ENCODE measurements around the gene CXCL3.

The CXCL3 gene

DNA sequence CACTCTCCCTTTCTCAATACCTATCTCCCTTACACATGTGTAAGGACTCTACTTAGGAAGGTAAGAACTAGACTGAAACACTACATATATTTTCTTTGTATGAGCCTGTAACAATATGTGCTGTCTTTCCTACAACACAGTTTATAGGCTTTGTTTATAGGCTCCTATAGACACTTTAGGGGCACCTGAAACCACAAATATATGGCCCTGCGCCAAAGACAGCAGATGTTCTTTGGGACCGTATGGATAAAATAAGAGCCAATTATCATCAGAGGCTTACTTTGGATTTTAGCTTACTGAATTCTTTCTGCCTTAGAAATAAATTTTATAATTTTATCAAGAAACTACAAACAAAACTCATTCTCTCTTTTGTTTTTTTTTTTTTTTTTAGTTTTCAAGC lies 16.6 kb upstream of the CXCL3 start:
- no peak for DNase-seq

DNA sequence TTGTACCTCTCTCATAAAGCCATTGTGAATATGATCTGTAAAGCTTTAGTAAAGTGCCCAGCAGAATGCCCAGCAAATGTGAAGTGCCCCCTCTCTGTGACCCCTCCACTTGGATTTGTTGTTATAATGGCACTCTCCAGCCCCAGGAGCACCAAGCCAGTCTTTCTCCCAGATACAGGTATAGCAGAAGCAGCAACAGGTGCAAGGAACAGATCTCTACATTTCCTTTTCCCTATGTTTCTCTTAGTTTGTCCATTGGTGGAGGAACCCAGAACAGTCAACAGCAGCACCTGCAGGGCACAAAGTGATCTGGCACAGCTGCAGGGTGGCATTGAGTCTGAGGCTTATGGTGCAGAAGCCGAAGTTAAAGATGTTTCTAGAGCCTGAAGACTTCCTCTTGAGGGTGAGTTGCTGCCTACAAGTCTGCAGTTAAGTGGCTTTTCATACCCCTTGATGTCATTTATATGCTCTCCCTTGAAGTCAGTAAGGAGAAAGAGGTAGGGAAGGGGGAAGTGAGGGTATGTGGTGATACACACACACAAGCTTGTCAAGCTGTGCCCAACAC lies 16.1 kb upstream of the CXCL3 start:
- no peak for DNase-seq

DNA sequence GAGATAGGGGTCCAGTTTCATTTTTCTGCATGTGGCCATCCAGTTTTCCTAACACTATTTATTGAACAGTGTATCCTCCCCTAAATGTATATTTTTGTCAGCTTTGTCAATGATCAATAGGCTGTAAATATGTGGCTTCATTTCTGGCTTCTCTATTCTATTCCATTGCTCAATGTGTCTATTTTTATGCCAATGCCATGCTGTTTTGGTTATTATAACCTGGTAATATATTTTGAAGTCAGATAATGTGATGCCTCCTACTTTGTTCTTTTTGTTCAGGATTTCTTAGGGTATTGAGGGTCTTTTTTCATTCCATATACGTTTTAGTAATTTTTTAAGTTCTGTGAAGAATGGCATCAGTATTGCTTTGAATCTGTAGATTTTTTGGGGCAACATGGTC lies 8.7 kb upstream of the CXCL3 start:
- no peak for DNase-seq

GRCh38 chr4:74045772-74046171 lies 7.3 kb upstream of the CXCL3 start:
- no peak for DNase-seq

DNA sequence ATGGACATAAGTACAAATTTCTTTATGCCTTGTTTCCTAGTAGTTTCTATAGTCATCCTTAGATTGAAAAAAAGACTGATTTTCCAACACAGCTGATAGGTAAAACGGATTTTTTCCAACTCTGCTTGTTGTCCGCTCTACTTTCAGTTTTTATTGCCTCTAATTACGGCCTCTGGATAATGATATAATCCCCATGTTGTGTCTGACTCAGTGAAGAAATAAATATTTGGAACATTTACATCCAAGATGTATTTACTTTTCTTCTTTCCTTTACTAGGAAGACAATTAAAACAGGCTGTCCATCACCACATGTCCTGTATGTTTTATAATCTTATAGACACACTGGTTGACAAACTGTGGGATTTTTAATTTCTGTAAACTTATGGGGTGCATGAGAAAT lies 6.8 kb upstream of the CXCL3 start:
- DNase-seq: no peak

GRCh38 chr4:74044677-74045076 lies 6.2 kb upstream of the CXCL3 start:
- no peak for DNase-seq

- DNase-seq: no peak
These were observed 4.2 kb upstream of the CXCL3 start for GRCh38 chr4:74042681-74043080.

DNA sequence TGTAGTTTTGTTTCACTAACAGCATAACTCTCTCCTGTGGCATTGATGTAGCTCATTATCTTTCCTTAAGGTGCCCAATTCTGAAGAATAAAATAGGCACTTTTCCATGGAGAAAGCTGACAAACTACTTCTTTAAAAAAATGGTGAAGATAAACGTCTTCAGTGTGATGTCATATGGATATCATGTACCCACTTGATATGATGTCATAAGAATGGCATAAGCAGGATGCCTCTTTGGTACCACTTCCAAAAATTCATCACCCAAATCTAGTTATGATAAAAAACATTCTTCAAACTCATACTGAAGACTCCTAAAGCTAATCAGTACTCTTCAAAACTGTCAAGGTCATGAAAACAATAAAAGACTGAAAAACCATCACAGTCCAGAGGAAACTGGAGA lies 2.9 kb upstream of the CXCL3 start:
- no peak for DNase-seq

DNA sequence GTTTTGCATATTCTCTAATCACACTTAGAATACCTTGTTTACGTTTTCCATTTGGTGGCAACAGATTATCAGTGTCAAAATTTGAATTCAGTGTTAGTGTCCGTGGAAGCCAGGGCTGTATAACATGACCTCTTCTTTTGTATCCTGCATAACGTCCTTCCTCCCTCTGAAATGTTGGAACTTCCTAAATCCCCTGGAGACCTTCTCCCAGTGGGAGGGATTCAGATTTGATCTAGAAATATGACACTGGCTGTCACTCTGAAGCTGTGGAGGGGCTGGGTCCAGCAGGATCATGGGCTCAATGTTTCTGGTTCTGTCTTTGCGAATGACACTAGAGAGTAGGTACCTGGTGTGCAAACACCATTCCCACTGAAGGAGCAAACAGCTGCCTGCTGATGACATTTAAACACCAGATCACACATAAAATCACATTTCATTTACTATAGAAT lies 850 bp upstream of the CXCL3 start:
- DNase-seq: no peak

DNA sequence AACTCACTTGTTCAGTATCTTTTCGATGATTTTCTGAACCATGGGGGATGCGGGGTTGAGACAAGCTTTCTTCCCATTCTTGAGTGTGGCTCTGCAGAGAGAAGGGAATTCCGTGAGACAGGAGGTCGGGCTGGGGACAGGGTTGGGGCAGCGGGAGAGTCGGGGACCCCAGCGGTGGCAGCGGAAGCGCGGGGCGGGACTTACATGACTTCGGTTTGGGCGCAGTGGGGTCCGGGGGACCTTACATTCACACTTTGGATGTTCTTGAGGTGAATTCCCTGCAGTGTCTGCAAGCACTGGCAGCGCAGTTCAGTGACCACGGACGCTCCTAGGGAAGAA lies 434 bp downstream of the CXCL3 start:
- DNase-seq: no peak

DNA sequence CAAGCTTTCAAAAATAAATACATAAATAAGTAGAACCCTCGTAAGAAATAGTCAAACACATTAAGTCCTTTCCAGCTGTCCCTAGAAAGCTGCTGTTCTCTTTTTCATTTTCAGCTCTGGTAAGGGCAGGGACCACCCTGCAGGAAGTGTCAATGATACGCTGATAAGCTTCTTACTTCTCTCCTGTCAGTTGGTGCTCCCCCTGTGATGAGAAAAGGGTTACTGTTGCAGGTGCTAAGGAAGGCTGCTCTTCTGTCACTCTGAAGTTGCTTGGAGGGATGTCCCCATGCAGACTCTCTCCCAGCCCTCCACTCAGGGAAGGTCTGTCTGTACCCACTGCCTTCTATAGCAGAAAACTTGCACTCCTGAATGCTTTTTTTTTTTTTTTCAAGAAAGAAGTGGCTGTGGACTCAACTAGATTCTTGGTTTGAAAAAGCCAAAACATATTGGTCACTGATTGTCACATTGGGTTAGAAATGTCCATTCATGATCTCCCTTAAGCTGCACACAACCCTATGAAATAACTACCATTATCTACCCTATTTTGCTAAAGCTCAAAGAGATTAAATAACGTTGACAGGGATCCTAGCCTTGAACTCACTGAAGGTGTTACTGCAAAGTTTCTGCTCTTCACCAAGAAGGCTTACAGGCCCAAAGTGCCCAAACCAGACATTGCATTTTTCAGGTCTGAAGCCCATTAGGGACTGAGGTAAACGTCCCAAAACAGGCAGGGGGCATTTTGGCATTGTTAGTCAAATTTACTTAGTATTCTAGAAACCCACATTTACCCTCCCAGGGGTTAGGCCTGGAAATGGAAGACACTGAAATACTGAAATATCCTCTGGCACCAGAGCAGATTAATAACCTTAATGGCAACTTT lies 1.2 kb downstream of the CXCL3 start:
- DNase-seq: no peak

- no peak for DNase-seq
These were observed 4.8 kb downstream of the CXCL3 start for GRCh38 chr4:74033739-74034138.

- no peak for DNase-seq
These were observed 6.4 kb downstream of the CXCL3 start for GRCh38 chr4:74032064-74032463.

DNA sequence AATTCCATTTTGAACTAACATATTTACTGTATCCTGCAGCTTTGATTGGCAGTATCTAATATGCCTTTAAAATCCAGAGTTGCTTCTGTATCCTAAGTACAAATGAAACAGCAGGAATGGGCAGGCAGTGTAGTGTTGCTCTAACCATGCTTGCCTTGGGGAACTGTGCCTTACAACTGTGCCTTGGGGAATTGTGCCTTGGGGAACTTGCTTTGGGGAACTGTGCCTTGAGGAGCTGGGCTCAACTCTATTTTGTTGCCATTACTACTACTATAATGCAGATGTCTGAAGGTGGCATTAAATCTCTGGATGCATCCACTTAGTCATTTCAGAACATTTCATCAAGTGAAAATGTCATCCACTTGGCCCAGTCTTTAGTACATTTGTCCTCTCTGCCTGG lies 6.9 kb downstream of the CXCL3 start:
- DNase-seq: no peak

GRCh38 chr4:74030285-74030684 lies 8.2 kb downstream of the CXCL3 start:
- DNase-seq: no peak

DNA sequence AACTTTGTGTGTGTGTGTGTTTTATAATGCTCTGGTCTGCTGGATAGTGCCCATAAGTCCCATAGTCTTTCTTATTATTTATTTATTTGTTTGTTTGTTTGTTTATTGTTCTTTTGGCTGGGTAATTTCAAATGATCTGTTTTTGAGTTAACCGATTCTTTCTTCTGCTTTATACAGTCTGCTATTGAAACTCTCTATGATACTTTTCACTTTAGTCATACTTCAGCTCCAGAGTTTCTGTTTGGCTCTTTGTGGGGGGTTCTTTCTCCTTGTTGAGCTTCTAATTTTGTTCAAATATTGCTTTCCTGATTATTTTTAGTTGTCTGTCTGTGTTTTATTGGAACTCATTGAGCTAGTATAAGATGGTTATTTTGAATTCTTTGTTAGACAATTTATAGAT lies 10.0 kb downstream of the CXCL3 start:
- no peak for DNase-seq

DNA sequence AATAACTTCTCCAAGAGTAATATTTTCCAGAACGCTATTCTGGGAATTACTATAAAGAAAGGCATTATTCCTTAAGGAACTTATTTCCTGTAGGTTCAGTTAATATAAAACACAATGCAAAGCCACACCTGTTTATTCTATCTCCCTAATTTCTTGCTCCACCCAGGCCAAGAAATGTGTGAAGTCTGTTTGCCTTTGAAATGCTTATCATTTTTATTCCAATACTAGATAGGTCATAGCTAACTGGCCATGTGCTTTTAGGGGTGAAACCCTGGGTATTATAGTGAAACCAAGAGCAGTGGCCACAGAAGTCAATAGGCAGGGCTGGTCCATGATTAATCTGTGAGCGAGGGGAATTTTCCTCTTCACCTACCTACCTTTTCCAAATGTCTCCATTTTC lies 14.8 kb downstream of the CXCL3 start:
- no peak for DNase-seq

- DNase-seq: no peak
These were observed 16.9 kb downstream of the CXCL3 start for GRCh38 chr4:74021601-74022000.

- no peak for DNase-seq
These were observed 19.7 kb downstream of the CXCL3 start for GRCh38 chr4:74018771-74019170.

DNA sequence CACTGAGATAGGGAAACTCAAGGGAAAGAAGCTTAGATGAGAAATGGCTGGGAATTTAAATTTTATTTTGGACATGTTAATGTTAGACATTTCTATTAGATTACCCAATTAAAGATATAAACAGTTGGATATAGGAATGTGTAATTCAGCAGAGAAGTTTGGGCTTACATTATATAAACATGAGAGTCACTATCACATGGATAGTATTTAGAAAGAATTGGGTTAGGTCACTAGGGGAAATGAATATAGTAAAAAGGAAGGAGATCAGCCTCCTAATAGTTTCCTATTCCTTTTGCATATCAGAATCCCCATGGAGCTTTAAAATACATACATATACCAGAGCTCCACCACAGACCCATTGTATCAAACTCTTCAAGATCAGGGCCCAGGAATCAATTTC lies 20.4 kb downstream of the CXCL3 start:
- no peak for DNase-seq

DNA sequence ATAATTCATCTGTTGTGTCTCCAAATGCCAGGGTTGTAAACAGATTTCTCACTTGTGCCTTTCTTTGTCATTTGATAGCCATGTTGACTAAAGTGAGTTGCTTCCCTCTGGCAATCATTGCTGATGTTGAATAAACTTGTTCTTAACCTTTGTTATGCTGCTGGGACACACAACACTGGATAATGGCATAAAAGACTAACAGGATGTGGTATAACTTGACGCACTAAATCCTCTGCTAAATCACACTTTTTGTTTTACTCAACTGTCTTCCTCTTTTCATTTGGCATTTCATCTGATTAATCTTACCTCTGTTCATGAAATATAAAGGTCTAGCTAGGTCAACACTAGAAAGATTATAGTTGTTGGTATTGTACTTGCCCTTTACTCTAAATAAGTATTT lies 22.4 kb downstream of the CXCL3 start:
- DNase-seq: no peak

DNA sequence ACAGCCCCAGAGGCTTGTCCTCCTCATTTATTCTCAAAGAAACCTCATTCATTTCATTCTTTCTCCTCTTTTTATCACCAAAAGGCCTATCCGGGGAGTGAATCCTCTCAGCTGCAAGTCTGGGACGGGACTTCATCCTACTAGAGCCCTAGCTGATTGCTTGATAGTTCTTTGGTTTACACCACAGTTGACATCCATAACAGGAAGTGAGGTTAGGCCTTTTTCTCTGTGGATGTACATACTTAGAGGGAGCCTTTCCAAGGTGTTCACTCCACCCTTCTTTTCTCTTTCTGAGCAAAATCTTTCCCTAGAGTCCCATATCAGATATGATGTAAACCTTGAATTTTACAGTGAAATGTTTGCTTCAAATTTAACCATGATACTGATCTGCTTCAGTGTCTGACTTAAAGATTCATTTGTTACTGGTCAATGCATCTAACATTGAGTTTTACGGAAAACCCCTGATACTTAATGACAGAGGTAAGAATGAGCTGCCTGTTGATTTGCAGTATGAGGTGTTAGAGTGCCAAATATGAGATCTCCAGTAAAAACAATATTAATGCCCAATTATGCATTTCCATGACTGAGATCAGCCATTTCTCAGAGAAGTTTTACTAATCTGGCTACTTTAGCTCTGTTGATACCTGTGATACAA lies 23.2 kb downstream of the CXCL3 start:
- DNase-seq: no peak

DNA sequence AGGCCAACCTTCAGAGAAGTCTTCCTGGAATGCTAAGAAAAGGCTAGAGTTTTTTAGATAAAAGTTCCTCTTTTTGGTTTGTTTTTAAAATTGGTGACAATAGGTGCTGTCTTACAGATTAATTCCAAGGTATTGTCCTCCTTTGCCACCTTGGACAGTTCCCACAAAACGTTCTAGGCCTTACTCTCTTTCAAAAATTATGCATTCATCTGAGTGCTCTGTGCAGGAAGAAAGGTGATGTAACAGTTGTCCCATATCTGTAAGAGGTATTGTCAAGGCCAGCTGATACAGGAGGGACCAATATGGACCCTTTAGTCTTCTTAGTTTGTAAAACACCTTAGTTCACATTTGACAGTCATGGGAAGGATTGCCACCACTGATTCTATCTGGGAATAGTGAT lies 24.2 kb downstream of the CXCL3 start:
- no peak for DNase-seq

GRCh38 chr4:74013264-74013663 lies 25.2 kb downstream of the CXCL3 start:
- no peak for DNase-seq
